NCI-H2227 treated with DMSO at 0.1 percent for 48 hours (cell line): Measurements from ENCODE around the gene ZNF215.
"Not testable (repeated sequence)": the region's sequence is repeated elsewhere in the genome, so short reads cannot be mapped to it uniquely, and the experiment has no call there.

Experiments used
- DNase-seq: peaks from one replicate; lab custom pipeline; 2025; lab: John Stamatoyannopoulos, UW

The ZNF215 gene

DNA sequence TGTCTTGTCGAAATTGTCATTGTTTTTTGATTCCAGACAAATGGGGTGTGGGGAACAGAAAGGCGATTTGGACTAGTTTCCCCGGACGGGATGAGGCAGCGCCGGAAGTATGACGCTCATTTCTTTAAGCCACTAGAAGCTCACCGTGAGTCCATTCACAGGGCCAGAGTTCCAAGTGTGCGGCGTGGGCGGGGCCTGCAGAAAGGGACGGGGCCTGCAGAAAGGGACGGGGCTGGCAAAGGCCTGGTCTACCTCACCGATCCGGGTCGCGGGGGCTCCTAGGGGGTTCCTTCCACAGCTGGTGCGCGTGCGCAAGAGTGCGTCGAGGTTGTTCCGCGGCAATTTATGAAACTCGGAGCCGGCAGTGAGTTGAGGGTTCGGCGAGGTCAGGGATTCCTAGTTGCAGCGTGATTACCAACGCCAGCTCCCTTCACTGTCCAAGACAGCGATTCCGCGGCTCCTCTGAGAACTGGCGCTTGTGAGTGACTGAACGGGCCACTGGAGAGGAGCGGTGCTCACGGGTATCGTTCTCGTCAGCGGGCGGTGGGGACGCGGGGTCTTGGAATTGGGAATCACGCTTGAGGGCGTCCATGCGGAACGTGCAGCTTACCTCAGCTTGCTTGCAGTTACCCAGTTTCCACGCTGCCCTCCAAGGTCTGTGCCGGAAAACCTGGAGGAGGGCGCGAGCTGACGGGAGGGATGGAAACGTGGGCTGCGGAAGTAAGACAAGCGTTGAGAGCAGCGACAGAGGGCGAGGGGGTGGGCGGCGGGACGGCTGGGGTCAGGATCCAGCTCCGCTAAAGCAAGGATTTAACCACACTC is at the start of gene ZNF215:
TSS of gene ZNF215 (plus strand) at position 219 of the 822 bp plus-strand sequence. CDS start 5,847 bp downstream, outside the sequence.
- DNase-seq: no peak

DNA sequence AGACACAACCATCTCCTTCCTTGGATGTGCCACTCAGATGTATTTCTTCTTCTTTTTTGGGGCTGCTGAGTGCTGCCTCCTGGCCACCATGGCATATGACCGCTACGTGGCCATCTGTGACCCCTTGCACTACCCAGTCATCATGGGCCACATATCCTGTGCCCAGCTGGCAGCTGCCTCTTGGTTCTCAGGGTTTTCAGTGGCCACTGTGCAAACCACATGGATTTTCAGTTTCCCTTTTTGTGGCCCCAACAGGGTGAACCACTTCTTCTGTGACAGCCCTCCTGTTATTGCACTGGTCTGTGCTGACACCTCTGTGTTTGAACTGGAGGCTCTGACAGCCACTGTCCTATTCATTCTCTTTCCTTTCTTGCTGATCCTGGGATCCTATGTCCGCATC is 49.3 kb upstream of the ZNF215 start:
- no peak for DNase-seq

DNA sequence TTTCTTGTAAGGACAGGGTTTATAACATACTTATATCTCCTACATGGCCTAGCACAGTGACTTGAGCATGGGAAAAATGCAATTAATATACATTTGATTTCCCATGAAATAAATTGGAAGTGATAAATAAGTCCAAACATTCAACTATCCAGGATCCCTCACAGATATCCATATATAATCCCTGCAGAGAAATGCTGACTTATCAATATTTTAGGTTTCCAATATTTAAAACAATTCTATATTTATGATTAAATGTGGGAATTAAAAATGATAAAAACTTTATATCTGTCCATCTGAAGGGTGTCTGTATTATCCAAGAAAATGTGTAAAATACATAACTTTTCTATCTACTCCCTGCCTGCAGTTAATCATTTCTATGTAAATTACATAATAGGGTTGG is 43.5 kb upstream of the ZNF215 start:
- DNase-seq: no peak

GRCh38 chr11:6887711-6888110 is 38.5 kb upstream of the ZNF215 start:
- not testable (repeated sequence) for DNase-seq

GRCh38 chr11:6888830-6889229 is 37.4 kb upstream of the ZNF215 start:
- DNase-seq: no peak

GRCh38 chr11:6889835-6890234 is 36.4 kb upstream of the ZNF215 start:
- DNase-seq: no peak

DNA sequence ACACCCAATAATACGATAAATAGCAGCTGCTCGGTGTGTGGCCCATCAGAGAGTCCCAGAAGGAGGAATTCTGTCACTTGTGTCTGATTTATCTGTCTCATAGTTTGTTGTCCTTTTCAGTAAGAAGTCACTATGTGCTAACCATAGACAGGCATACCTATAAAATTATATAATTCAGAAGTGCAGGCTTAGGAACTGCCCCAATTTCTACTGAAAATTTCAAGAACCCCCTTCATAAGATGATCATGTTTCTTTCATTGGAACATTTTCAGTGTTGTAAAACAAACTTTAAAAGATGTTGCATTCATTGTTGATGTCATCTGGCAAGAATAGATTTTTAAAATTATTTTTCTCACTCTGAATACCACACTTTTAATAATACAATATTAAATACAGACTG is 33.8 kb upstream of the ZNF215 start, which contains the start of gene OR2D2:
TSS of gene OR2D2 (minus strand) at position 101 of the 400 bp plus-strand sequence. CDS start at position 101, 0 bp downstream.
- no peak for DNase-seq

GRCh38 chr11:6894097-6894496 is 32.1 kb upstream of the ZNF215 start:
- DNase-seq: no peak

DNA sequence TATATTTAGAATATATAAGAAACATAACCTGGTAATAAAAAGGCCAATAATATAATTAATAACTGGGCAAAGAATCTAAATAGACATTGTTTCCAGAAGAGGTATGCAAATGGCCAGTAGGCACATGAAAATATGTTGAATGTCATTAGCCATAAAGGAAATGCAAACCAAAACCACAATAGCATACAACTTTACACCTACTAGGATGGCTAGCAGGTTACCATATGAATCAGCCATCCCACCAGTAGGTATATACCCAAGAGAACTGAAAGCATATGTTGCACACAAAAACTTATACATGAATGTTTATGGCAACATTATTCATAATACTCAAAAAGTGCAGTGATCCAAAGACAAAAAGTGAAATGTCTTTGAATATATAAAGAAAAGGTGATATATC is 31.2 kb upstream of the ZNF215 start:
- no peak for DNase-seq

DNA sequence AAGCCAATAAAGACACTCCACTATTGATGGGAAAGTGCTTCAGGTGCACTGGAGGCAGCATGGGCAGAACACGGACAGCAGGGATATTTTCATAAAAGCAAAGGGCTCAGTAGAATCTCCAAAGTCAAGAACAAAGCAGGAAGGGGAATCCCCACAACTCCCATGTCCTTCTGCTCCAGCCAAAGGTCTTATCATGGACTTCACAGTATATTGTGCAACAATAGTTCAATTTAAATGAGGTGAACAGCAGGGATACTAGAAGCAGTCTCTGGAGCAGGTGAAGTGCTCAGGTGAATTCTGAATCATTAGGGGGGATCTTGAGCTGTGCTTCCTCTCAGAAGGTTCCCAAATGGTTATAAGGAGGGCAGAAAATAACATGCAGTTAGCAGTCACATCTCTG is 27.3 kb upstream of the ZNF215 start:
- no peak for DNase-seq

DNA sequence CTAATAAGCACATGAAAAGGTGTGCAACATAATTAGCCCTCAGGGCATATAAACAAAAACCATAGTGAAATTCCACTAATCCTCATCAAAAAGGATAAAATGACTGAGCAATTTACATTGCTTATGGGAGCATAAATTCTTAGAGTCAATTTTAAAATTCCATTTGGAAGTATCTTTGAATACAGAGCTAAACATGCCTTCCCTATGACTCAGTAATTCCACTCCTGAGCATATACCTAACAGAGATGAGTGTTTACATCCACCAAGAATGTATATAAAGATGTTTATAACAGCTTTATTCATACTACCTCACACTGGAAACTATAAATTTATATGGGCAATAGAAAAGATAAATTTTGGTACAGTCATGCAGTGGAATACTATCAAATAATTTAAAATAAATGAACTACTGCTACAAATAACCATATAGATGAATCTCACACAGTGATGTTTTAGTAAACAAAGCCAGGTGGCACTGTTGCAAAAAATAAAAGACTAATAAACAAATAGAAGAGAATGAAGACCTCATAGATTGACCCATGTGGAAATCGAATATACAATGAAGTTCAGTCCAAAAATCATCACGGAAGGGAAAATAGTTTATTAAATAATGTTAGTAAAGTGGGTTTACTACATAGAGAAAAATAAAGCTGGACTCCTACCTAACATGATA is 25.8 kb upstream of the ZNF215 start:
- DNase-seq: no peak

- not testable (repeated sequence) for DNase-seq
Measured at GRCh38 chr11:6904804-6905203, 21.4 kb upstream of the ZNF215 start.

DNA sequence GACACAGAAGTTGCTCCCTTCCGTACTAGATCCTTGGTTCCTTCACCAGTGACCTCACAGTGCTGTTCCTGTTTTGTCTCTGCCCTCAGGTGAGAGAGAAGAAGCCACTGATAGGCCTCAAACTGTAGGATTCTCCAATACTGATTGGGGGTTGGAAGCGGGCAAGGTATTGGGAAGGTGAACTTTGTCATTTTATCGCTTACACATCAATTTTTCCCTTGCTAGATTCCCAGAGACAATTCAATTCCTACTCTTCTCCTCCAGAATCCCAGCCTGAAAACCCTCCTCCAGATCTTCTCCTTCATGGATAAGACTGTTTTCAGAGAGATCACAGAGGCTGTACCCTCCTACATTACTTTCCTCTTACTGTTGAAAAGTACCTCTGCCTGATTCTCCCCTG is 14.8 kb upstream of the ZNF215 start:
- no peak for DNase-seq

- no peak for DNase-seq
Measured at GRCh38 chr11:6911948-6912347, 14.3 kb upstream of the ZNF215 start.

DNA sequence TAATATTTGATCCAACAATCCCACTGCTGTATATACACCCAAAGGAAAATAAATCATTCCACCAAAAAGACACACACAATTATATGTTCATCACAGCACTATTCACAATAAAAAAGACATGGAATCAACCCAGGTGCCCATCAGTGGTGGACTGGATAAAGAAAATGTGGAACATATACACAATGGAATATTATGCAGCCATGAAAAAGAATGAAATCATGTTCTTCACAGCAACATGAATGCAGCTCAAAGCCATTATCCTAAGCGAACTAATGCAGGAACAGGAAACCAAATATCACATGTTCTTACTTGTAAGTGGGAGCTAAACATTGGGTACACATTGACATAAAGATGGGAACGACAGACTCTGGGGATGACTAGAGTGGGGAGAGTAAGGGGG is 6.5 kb upstream of the ZNF215 start:
- no peak for DNase-seq

GRCh38 chr11:6920702-6921101 is 5.5 kb upstream of the ZNF215 start, which contains the start of gene OR2D3:
OR2D3 (plus strand) TSS chr11:6921002; CDS start chr11:6921002, 0 bp downstream.
- no peak for DNase-seq

GRCh38 chr11:6925007-6925577 is 1.1 kb upstream of the ZNF215 start:
- DNase-seq: no peak

DNA sequence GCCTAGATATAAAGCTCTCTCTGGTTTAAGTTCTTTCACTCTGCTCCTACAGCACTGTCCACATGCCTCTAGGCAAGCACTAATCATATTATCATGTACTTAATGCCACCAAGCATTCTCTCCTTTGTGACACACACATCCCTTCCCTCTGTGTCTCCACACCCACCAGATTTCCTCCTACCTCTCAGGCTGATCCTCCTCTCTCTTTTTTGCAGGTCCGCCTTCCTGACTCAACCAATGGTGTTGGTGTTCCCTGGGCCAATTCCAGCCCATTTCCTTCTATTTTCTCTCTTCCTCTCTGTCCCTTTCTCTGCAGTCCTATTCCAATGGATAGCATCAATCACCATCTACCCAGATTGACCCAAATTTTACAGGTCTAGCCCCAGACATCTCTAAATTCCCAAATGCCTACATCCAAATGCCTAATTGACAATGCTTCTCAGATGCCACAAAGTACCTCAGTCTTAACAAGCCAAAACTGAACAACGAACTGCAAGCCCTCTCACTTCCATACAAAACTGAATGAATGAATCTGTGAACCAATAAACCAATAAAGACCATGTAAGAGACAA is 504 bp upstream of the ZNF215 start:
- DNase-seq: no peak

DNA sequence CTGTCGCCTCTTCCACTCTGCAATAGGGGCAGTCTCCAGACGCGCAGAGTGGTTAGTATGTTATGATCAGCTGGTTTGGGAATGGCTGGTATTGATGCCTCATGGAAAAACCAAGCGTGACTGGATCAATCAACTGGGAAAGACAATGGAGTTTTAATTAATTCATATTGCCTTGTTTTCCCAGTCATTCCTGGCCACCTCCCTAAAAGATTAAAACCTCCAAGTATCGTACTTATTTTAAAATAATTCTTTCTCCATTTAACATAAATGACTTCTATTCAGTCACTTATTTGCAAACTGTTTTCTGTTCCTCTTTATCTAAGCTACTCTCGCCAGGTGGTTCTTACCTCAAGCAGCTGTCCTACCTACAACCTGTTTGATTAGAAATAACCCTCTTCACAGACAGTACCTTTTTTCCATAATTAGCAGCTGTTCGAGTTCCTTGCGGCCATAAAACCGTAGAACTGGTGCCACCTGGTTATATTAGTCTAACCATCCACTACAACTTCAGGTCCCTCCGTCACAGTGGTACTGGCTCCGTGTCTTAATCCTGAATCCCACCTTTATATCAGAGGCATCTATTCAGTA is 898 bp downstream of the ZNF215 start:
- no peak for DNase-seq

- no peak for DNase-seq
Measured at GRCh38 chr11:6928916-6929315, 2.7 kb downstream of the ZNF215 start.

GRCh38 chr11:6931146-6931713 is 5.0 kb downstream of the ZNF215 start:
- no peak for DNase-seq

DNA sequence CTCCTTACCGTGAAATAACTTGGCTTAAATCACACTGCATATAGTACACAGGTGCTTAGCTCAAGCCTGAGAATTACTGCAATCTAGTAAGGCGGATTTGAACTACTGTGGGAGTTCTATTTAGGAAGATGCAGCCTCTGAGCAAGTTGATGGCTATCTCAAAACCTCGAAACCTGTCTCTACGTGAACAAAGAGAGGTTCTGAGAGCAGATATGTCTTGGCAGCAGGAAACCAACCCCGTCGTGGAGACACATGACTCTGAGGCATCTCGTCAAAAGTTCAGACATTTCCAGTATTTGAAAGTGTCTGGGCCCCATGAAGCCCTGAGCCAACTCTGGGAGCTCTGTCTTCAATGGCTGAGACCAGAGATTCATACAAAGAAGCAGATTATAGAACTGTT is 5.9 kb downstream of the ZNF215 start:
- no peak for DNase-seq
